ENCODE results near the gene PPP2R5D. TPM values are rescaled to one million over a fixed set of nuclear protein-coding genes. Genes with fewer than 3 reads are reported as not detected.
A peak's percentile ranks its signal among the peaks of the same experiment; 100 is the strongest.
"Not testable (repeated sequence)": the region's sequence is repeated elsewhere in the genome, so short reads cannot be mapped to it uniquely, and the experiment has no call there.

PPP2R5D gene
- polyA plus RNA-seq, 3 donors from 2014 or later: 17.1 to 29.9 (median 17.7) TPM

DNA sequence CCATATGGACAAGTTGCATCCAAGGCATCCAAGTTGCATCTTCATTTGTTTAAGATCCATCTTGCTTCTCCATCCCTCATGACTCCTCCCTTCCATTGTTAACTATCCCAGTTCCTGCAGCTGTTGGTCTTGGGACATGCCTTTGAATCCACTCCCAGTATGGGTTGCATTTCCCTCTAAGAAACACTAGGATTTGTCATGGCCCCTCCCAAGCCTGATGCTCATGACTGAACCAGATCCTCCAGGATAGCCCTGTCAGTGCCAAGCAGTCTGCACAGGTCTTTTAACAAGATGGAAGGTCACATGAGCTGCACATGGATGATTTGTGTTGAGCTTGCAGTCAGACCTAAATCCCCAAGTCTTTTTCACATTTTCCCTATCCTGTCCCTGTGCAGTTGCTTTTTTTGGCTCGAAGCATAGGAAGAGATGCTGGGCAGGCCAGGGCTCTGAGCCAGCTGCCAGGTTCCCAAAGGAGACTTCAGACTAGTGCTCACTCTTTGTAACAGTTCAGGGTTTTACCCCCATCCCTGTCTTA, 4.2 kb downstream of the PPP2R5D start:
- no peak overlapping the region for H3K27ac Mint-ChIP-seq
- H3K36me3 Mint-ChIP-seq: peaks cover 3 to 15% (median 4%) of the 10 kb centered on the region in 3 donors
- H3K4me1 Mint-ChIP-seq: peaks cover 35 to 61% of the 10 kb centered on the region in 2 donors
- H3K4me3 Mint-ChIP-seq: peak overlapping the region in 1 of 5 donors; percentile 18
- DNase-seq: no peak
- no peaks in the 10 kb centered on the region for H3K9me3 Mint-ChIP-seq
- peaks cover 0 to 5% (median 0%) of the 10 kb centered on the region in 3 donors for H3K27me3 Mint-ChIP-seq (ENCODE audit: low read depth in 3 of 3)

DNA sequence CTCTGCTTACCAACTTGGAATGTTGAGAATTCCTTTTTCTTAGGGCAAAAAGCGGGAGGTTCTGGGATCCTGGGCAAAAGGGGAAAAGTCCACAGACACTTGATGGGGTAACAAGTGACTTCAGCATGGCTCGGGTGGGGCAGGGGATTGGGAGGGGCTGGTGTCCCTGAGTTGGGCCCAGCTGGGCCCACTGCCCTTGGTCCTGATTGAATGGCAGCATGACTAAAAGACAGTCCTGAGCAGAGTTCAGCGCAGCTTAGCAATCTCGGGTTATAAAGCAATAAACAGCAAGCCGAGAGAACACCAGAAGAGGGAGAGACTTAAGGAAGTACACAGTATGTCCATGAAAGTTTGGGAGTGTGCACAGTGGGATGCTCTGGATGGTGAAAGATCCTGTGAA, 5.6 kb downstream of the PPP2R5D start:
- Mint-ChIP-seq H3K4me1 (peaks cover 26 to 54% of the 10 kb centered on the region in 2 donors), H3K27ac (no peak overlapping the region)
- DNase-seq: no peak

DNA sequence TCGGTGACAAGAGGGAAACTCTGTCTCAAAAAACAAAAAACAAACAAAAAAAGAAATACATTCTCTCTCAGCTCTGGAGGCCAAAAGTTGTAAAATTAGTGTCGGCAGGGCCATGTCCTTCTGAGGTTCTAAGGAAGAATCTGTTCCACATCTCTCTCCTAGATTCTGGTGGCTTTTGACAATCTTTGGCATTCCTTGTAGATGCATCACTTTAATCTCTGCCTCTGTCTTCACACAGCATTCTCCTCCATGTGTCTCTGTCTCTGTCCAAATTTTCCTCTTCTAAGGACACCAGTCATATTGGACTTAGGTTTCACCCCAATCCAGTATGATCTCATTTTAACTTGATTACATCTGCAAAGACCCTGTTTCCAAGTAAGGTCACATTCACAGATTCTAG, 9.1 kb downstream of the PPP2R5D start:
- Mint-ChIP-seq H3K27ac (peak overlapping the region in 1 of 6 donors; percentile 25), H3K9me3 (no peaks in the 10 kb centered on the region), H3K4me3 (no peak overlapping the region), H3K36me3 (peaks cover 4 to 10% (median 4%) of the 10 kb centered on the region in 3 donors), H3K27me3 (ENCODE audit: low read depth in 3 of 3) (peaks cover 0 to 1% (median 0%) of the 10 kb centered on the region in 3 donors), H3K4me1 (peaks cover 5 to 23% of the 10 kb centered on the region in 2 donors)
- no peak for DNase-seq

More for the DNA sequence above, 5.6 kb downstream of the PPP2R5D start:
- peaks cover 4 to 16% (median 4%) of the 10 kb centered on the region in 3 donors for H3K36me3 Mint-ChIP-seq
- no peaks in the 10 kb centered on the region for H3K27me3 Mint-ChIP-seq (ENCODE audit: low read depth in 3 of 3)
- no peak overlapping the region for H3K4me3 Mint-ChIP-seq
- H3K9me3 Mint-ChIP-seq: no peaks in the 10 kb centered on the region

DNA sequence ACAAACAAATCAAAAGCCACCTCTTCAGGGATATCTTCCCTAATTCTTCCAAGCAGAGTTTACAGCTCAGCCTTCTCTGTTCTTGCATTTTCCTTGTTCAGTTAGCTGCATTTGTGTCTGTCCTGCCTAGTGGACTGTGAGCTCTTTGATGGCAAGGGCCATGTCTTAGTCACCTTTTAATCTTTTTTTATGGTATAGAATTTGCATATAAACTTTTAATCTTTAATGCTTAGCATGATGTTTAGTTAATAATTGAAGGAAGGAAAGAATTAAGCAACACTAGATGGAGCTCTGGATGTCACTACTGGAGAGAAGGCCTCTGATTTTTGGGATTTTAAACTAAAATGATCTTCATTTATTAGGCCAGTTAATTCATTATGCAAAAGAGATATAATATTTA, 12.1 kb downstream of the PPP2R5D start:
- peak overlapping the region in 4 of 6 donors; percentile 6 to 75 (median 47) for H3K27ac Mint-ChIP-seq
- H3K36me3 Mint-ChIP-seq: peaks cover 0 to 7% (median 4%) of the 10 kb centered on the region in 3 donors
- no peak overlapping the region for H3K4me3 Mint-ChIP-seq
- peaks cover 4 to 10% of the 10 kb centered on the region in 2 donors for H3K4me1 Mint-ChIP-seq
- H3K27me3 Mint-ChIP-seq (ENCODE audit: low read depth in 3 of 3): peaks cover 0 to 1% (median 0%) of the 10 kb centered on the region in 3 donors
- no peaks in the 10 kb centered on the region for H3K9me3 Mint-ChIP-seq
- no peak for DNase-seq

DNA sequence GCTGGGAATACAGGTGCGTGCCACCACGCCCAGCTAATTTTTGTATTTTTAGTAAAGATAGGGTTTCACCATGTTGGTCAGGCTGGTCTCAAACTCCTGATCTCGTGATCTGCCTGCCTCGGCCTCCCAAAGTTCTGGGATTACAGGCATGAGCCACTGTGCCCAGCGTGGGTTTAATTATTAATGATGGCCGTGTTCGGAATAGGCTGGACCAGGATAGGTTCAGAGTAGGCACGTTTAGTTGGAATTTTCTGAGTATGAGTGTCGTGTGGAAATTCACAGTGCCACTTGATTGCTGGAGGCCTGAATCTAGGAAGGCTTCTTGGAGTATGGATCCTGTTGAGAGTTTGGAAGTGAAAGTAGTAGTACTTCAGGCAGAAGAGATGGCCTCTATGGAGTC, 13.8 kb downstream of the PPP2R5D start:
- H3K4me3 Mint-ChIP-seq; DNase-seq; H3K36me3 Mint-ChIP-seq; H3K9me3 Mint-ChIP-seq; H3K27me3 Mint-ChIP-seq (ENCODE audit: low read depth in 3 of 3); H3K27ac Mint-ChIP-seq: not testable (repeated sequence)
- H3K4me1 Mint-ChIP-seq: peaks cover 4 to 10% of the 10 kb centered on the region in 2 donors

DNA sequence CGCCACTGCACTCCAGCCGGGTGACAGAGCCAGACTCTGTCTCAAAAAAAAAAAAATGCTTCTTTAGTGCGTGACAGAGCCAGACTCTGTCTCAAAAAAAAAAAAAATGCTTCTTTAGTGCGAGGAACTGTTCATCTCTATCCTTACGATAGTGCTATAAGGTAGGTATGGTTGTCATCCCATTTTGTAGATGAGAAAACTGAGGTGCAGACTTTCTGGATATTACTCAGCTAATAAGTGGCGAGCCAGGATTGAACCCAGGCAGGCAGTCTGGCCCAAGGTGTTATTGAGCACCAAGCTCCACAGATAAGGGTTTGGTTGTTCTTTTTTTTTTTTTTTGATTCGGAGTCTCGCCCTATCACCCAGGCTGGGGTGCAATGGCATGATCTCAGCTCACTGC, 17.5 kb downstream of the PPP2R5D start:
- H3K27ac Mint-ChIP-seq: no peak overlapping the region
- no peaks in the 10 kb centered on the region for H3K9me3 Mint-ChIP-seq
- no peak for DNase-seq
- no peak overlapping the region for H3K4me3 Mint-ChIP-seq
- H3K27me3 Mint-ChIP-seq (ENCODE audit: low read depth in 3 of 3): no peaks in the 10 kb centered on the region
- peaks cover 0 to 8% (median 5%) of the 10 kb centered on the region in 3 donors for H3K36me3 Mint-ChIP-seq
- peaks cover 0 to 2% of the 10 kb centered on the region in 2 donors for H3K4me1 Mint-ChIP-seq

DNA sequence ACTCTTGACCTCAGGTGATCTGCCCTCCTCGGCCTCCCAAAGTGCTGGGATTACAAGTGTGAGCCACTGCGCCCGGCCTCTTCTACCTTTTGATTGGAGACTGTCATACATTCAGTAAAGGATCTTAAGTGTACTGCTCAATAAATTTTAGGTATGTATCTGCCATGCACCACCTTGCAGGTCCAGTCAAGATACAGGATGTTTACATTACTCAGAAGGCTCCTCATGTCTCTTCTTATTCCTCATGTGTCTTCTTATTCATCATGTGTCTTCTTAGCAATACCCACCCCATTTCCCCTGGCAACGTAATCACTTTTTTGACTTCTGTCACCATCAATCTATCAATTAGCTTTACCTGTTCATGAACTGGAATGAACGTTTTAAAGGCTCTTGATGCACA, 21.5 kb downstream of the PPP2R5D start:
- Mint-ChIP-seq H3K27ac (no peak overlapping the region), H3K9me3 (no peaks in the 10 kb centered on the region), H3K4me1 (peaks cover 0 to 2% of the 10 kb centered on the region in 2 donors), H3K36me3 (peaks cover 5 to 24% (median 8%) of the 10 kb centered on the region in 3 donors), H3K27me3 (ENCODE audit: low read depth in 3 of 3) (peaks cover 0 to 1% (median 0%) of the 10 kb centered on the region in 3 donors), H3K4me3 (no peak overlapping the region)
- no peak for DNase-seq

DNA sequence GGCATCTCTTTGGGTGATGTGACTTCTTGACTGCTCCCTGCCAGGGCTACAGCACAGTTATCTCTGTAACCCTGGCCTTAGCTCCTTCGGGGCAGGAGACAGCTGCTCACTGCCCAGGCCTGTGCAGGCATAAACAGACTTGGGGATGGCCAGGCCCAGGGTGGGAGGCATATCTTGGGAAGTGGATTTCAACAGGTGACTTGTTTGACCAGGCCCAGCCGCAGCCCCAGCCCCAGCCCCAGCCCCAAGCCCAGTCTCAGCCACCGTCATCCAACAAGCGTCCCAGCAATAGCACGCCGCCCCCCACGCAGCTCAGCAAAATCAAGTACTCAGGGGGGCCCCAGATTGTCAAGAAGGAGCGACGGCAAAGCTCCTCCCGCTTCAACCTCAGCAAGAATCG, 21.9 kb downstream of the PPP2R5D start:
- Mint-ChIP-seq H3K27me3 (ENCODE audit: low read depth in 3 of 3) (peaks cover 0 to 1% (median 0%) of the 10 kb centered on the region in 3 donors), H3K27ac (no peak overlapping the region), H3K9me3 (no peaks in the 10 kb centered on the region), H3K4me3 (no peak overlapping the region), H3K4me1 (peaks cover 0 to 4% of the 10 kb centered on the region in 2 donors), H3K36me3 (peaks cover 5 to 25% (median 8%) of the 10 kb centered on the region in 3 donors)
- no peak for DNase-seq

DNA sequence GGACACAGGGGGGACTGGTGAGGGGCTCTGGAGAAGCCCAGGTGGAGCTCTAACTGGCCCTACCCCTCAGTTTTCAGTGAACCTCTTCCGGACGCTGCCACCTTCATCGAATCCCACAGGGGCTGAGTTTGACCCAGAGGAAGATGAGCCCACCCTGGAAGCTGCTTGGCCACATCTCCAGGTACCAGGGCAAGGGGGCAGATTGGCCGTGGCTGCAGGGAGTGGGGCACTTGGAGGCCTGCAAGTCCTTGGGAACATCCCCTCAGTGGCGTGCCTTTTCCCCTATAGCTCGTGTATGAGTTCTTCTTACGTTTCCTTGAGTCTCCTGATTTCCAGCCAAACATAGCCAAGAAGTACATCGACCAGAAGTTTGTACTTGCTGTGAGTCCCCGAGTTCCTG, 22.8 kb downstream of the PPP2R5D start:
- no peak overlapping the region for H3K4me3 Mint-ChIP-seq
- peaks cover 7 to 9% of the 10 kb centered on the region in 2 donors for H3K4me1 Mint-ChIP-seq
- peaks cover 5 to 25% (median 8%) of the 10 kb centered on the region in 3 donors for H3K36me3 Mint-ChIP-seq
- no peak for DNase-seq
- peaks cover 0 to 2% (median 1%) of the 10 kb centered on the region in 3 donors for H3K27me3 Mint-ChIP-seq (ENCODE audit: low read depth in 3 of 3)
- peak overlapping the region in 2 of 6 donors; percentile 50 to 59 for H3K27ac Mint-ChIP-seq
- no peaks in the 10 kb centered on the region for H3K9me3 Mint-ChIP-seq

DNA sequence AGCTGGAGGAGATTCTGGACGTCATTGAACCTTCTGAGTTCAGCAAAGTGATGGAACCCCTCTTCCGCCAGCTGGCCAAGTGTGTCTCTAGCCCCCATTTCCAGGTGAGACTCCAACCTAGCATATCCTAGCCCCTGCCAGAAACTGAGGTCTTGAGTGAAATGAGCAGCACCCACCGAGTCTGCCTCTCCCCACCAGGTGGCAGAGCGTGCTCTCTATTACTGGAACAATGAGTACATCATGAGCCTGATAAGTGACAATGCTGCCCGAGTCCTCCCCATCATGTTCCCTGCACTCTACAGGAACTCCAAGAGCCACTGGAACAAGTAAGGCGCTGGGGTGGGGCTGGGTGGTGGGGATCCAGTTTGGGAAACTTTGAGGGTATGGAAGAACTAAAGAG, 24.8 kb downstream of the PPP2R5D start:
- H3K36me3 Mint-ChIP-seq: peaks cover 5 to 25% (median 8%) of the 10 kb centered on the region in 3 donors
- H3K27ac Mint-ChIP-seq: peak overlapping the region in 2 of 6 donors; percentile 9 to 64
- DNase-seq: no peak
- peaks cover 0 to 6% (median 4%) of the 10 kb centered on the region in 3 donors for H3K27me3 Mint-ChIP-seq (ENCODE audit: low read depth in 3 of 3)
- H3K9me3 Mint-ChIP-seq: no peaks in the 10 kb centered on the region
- peaks cover 24 to 28% of the 10 kb centered on the region in 2 donors for H3K4me1 Mint-ChIP-seq
- no peak overlapping the region for H3K4me3 Mint-ChIP-seq

DNA sequence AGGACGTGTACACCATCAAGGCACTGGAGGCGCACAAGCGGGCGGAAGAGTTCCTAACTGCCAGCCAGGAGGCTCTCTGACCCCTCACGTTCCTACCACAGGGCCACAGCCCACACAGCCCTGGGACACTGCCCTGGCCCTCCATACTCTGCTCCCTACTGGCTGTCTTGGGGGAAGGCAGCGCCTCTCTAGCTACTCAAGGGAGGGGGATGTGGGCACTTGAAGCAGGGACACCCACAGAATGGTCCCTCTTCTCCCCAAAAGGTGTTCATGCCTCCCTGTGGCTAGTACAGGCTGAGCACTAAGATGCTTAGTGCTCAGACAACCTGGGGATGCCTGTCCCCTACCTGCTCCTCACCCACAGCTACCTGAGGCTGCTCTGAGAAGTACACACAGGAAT, 26.8 kb downstream of the PPP2R5D start:
- peaks cover 37 to 45% of the 10 kb centered on the region in 2 donors for H3K4me1 Mint-ChIP-seq
- DNase-seq: no peak
- H3K4me3 Mint-ChIP-seq: peak overlapping the region in 1 of 5 donors; percentile 97
- H3K27me3 Mint-ChIP-seq (ENCODE audit: low read depth in 3 of 3): peaks cover 0 to 8% (median 4%) of the 10 kb centered on the region in 3 donors
- H3K27ac Mint-ChIP-seq: peak overlapping the region in 3 of 6 donors; percentile 27 to 55 (median 43)
- no peaks in the 10 kb centered on the region for H3K9me3 Mint-ChIP-seq
- H3K36me3 Mint-ChIP-seq: peaks cover 0 to 20% (median 8%) of the 10 kb centered on the region in 3 donors

DNA sequence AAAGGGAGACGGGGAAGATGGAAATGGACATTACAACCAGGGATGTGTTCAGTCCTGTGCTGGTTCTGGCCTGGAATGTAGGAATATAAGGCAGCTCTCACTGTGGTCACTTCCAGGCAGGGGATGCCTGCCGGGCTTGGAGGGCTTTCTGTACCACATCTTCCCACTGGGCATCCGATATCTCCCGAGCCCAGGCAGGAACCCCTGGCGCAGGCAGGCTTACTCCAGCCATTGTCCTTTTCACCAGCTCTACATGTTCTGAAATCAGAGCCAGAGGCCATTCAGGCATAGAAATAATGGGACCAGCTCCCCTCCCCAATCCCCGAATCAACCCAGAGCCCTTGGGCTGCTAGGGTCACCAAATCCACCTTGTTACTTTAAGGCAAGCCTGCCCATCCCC, 28.0 kb downstream of the PPP2R5D start:
- Mint-ChIP-seq H3K4me1 (peaks cover 43 to 48% of the 10 kb centered on the region in 2 donors), H3K9me3 (no peaks in the 10 kb centered on the region), H3K27ac (peak overlapping the region in 5 of 6 donors; percentile 71 to 97 (median 86)), H3K27me3 (ENCODE audit: low read depth in 3 of 3) (peaks cover 0 to 8% (median 4%) of the 10 kb centered on the region in 3 donors), H3K4me3 (peak overlapping the region; percentile 90 to 99 (median 93)), H3K36me3 (peaks cover 0 to 19% (median 6%) of the 10 kb centered on the region in 3 donors)
- DNase-seq: no peak

DNA sequence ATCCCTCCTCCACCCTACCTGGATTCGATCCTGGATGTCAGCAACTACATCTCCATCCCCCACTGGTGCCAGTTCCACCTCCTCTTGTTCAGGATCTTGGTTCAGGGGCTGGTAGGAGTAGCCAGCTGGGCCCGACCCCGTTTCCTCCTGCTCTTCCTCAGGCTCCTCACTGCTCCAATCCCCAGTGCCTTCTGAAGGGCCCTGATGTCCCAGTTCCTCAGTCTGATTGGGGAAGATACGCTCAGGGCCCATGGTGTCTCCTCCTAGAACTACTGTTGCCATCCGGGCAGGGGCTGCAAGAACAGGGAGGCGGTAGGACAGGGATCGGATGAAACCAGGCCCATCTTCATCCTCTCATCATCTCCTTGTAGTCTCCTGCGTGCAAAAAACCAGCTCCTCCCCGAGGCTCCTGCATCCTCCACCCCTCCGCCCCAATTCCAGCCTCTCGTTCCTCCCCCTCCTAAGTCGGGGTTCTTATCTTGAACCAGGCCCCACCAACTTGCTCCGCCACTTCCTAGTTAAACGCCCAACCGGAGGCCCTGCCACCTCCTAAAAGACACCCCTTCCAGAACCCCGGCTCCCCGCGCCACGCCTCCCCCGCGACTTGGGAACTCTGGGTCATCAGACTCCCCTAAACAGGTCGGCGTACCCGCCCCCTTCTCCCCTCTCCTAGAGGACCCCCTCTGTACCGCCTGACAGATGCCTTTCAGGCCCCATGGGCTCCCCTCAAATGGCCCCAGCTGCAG, 28.9 kb downstream of the PPP2R5D start:
- H3K27ac Mint-ChIP-seq: peak overlapping the region; percentile 79 to 97 (median 87)
- H3K27me3 Mint-ChIP-seq (ENCODE audit: low read depth in 3 of 3): peaks cover 0 to 8% (median 4%) of the 10 kb centered on the region in 3 donors
- no peak for DNase-seq
- peak overlapping the region; percentile 90 to 99 (median 93) for H3K4me3 Mint-ChIP-seq
- no peaks in the 10 kb centered on the region for H3K9me3 Mint-ChIP-seq
- peaks cover 48 to 56% of the 10 kb centered on the region in 2 donors for H3K4me1 Mint-ChIP-seq
- peaks cover 0 to 19% (median 4%) of the 10 kb centered on the region in 3 donors for H3K36me3 Mint-ChIP-seq

Data from immature natural killer cell (primary cell).